Measurements from ENCODE around the gene TENM3.

The TENM3 gene

GRCh38 chr4:182288534-182288933 lies 45.3 kb downstream of the TENM3 start:
- Histone ChIP-seq H3K27ac (ENCODE audit: extremely low read depth, low read depth, low read length) (no peak overlapping the region), H3K36me3 (ENCODE audit: control insufficient read depth in 2 of 2, insufficient read depth in 1 of 2, low read length in 2 of 2) (no peaks in the 10 kb centered on the region), H3K4me3 (ENCODE audit: low read depth, low read length) (no peak overlapping the region), H3K9me3 (ENCODE audit: control insufficient read depth, insufficient read depth, low read depth, low read length) (no peaks in the 10 kb centered on the region), H3K4me1 (ENCODE audit: control insufficient read depth, insufficient read depth, low read length) (no peaks in the 10 kb centered on the region)
- no peak for TF ChIP-seq KLF8 (tag by site-specific recombination; IDR thresholded peaks at IDR 0.05)
- no peak for TF ChIP-seq ZNF571 (tag by site-specific recombination; IDR thresholded peaks at IDR 0.05)
- no peak for TF ChIP-seq OSR2 (tag by site-specific recombination; IDR thresholded peaks at IDR 0.05)
- TF ChIP-seq KLF16 (tag by site-specific recombination; IDR thresholded peaks at IDR 0.05): no peak
- TF ChIP-seq ZNF670 (tag by site-specific recombination; IDR thresholded peaks at IDR 0.05; ENCODE audit: low read depth): no peak
- TF ChIP-seq KLF7 (tag by site-specific recombination; IDR thresholded peaks at IDR 0.05; ENCODE audit: borderline replicate concordance): no peak
- TF ChIP-seq MZF1 (tag by site-specific recombination; IDR thresholded peaks at IDR 0.05; ENCODE audit: borderline replicate concordance): no peak
- no peak for TF ChIP-seq HOXA7 (CRISPR knock-in tag; IDR thresholded peaks at IDR 0.05; ENCODE audit: borderline replicate concordance)
- no peak for TF ChIP-seq ZFP37 (tag by site-specific recombination; IDR thresholded peaks at IDR 0.05)
- TF ChIP-seq ZNF239 (tag by site-specific recombination; IDR thresholded peaks at IDR 0.05): no peak
- no peak for TF ChIP-seq ZNF704 (tag by site-specific recombination; IDR thresholded peaks at IDR 0.05)
- no peak for TF ChIP-seq ZNF560 (tag by site-specific recombination; IDR thresholded peaks at IDR 0.05; ENCODE audit: borderline replicate concordance)
- TF ChIP-seq ZNF311 (tag by site-specific recombination; IDR thresholded peaks at IDR 0.05; ENCODE audit: borderline replicate concordance): no peak
- no peak for TF ChIP-seq ZNF24 (tag by site-specific recombination; IDR thresholded peaks at IDR 0.05)
- no peak for TF ChIP-seq ZNF274 (IDR thresholded peaks at IDR 0.05; ENCODE audit: low read length)
- TF ChIP-seq ZNF274 (tag by site-specific recombination; IDR thresholded peaks at IDR 0.05; ENCODE audit: borderline replicate concordance): no peak
- no peak for TF ChIP-seq ZNF558 (tag by site-specific recombination; IDR thresholded peaks at IDR 0.05)
- no peak for TF ChIP-seq HOXD13 (CRISPR knock-in tag; IDR thresholded peaks at IDR 0.05; ENCODE audit: borderline replicate concordance)
- POLR2A ChIA-PET: no interaction called here
- CTCF ChIA-PET: no interaction called here

DNA sequence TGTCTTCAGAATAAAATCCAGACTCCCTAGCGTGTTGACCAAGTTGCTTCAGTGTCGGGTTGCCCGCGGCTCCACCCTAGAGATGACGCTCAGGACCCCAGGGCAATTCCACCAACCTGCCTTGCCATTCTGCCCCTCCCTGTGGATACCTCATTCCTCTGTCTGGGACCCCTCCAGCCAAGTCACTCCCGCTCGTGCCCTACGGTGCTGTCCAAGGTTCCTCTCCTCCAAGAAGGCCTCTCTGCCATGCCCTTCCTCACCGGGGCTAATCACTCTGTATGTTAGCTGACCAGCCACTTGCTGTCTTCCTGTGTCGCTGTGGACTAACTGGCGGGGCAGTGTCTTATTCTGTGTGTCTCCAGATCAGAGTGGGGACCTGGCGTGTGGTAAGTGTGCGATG lies 46.6 kb downstream of the TENM3 start:
- peak; percentile 77 for TF ChIP-seq REST (tag by site-specific recombination; IDR thresholded peaks at IDR 0.05)
- no peak for TF ChIP-seq ZNF624 (tag by site-specific recombination; IDR thresholded peaks at IDR 0.05)
- Histone ChIP-seq H3K27ac (ENCODE audit: extremely low read depth, low read depth, low read length) (no peak overlapping the region), H3K9me3 (ENCODE audit: control insufficient read depth, insufficient read depth, low read depth, low read length) (no peaks in the 10 kb centered on the region), H3K4me3 (ENCODE audit: low read depth, low read length) (no peak overlapping the region), H3K4me1 (ENCODE audit: control insufficient read depth, insufficient read depth, low read length) (no peaks in the 10 kb centered on the region), H3K36me3 (ENCODE audit: control insufficient read depth in 2 of 2, insufficient read depth in 1 of 2, low read length in 2 of 2) (no peaks in the 10 kb centered on the region)
- POLR2A ChIA-PET: no interaction called here
- CTCF ChIA-PET: interaction anchor here (0.6 kb wide), 1 partner anchor 140 kb away, joined by 3 read pairs; no protein-coding TSS in a partner anchor

- Histone ChIP-seq H3K9me3 (ENCODE audit: control insufficient read depth, insufficient read depth, low read depth, low read length) (no peaks in the 10 kb centered on the region), H3K4me3 (ENCODE audit: low read depth, low read length) (no peak overlapping the region), H3K27ac (ENCODE audit: extremely low read depth, low read depth, low read length) (no peak overlapping the region), H3K4me1 (ENCODE audit: control insufficient read depth, insufficient read depth, low read length) (no peaks in the 10 kb centered on the region), H3K36me3 (ENCODE audit: control insufficient read depth in 2 of 2, insufficient read depth in 1 of 2, low read length in 2 of 2) (no peaks in the 10 kb centered on the region)
- ChIA-PET POLR2A (no interaction called here), CTCF (no interaction called here)
- TF ChIP-seq ZNF664 (tag by site-specific recombination; IDR thresholded peaks at IDR 0.05) (no peak), ZNF354C (tag by site-specific recombination; IDR thresholded peaks at IDR 0.05; ENCODE audit: borderline replicate concordance, low read depth) (no peak), MEIS1 (CRISPR knock-in tag; IDR thresholded peaks at IDR 0.05; ENCODE audit: borderline replicate concordance) (no peak), EGR2 (tag by site-specific recombination; IDR thresholded peaks at IDR 0.05; ENCODE audit: low read depth) (no peak), ZNF585B (tag by site-specific recombination; IDR thresholded peaks at IDR 0.05) (no peak), HOXA7 (CRISPR knock-in tag; IDR thresholded peaks at IDR 0.05; ENCODE audit: borderline replicate concordance) (no peak), KLF16 (tag by site-specific recombination; IDR thresholded peaks at IDR 0.05) (no peak), ZNF658 (tag by site-specific recombination; IDR thresholded peaks at IDR 0.05) (no peak), SALL2 (tag by site-specific recombination; IDR thresholded peaks at IDR 0.05; ENCODE audit: borderline replicate concordance) (no peak), ZNF423 (tag by site-specific recombination; IDR thresholded peaks at IDR 0.05) (no peak), SCRT2 (tag by site-specific recombination; IDR thresholded peaks at IDR 0.05) (no peak)
Measured at GRCh38 chr4:182291175-182291574, 48.0 kb downstream of the TENM3 start.
